Skeletal muscle cell (primary cell): ENCODE measurements around the gene STOML1.

Experiments
- DNase-seq: peaks from one replicate; pipeline ENCODE4 v3.0.0-alpha.2; 2010; ENCODE audit warnings: low read depth
- H3K4me3 ChIP-seq: 2 replicates; pipeline ENCODE4 v1.5.1; 2011; ENCODE audit warnings: low read depth, mild to moderate bottlenecking, control low read depth, low read length, moderate library complexity

Gene STOML1

DNA sequence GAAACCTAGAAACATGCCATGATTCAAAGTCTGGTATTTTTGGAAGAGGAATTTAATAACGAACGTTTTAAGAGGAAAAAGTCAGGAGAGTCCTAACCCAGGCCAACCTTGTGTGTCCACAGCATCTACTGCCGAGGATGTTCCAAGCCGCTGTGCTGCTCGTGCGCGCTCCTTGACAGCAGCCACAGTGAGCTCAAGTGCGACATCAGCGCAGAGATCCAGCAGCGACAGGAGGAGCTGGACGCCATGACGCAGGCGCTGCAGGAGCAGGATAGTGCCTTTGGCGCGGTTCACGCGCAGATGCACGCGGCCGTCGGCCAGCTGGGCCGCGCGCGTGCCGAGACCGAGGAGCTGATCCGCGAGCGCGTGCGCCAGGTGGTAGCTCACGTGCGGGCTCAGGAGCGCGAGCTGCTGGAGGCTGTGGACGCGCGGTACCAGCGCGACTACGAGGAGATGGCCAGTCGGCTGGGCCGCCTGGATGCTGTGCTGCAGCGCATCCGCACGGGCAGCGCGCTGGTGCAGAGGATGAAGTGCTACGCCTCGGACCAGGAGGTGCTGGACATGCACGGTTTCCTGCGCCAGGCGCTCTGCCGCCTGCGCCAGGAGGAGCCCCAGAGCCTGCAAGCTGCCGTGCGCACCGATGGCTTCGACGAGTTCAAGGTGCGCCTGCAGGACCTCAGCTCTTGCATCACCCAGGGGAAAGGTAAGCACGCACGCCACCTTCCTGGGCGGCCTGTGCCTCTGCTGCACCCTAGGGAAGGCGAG is 30.8 kb upstream of the STOML1 start:
- DNase-seq, result no peak
- no peak overlapping the region for H3K4me3 ChIP-seq

DNA sequence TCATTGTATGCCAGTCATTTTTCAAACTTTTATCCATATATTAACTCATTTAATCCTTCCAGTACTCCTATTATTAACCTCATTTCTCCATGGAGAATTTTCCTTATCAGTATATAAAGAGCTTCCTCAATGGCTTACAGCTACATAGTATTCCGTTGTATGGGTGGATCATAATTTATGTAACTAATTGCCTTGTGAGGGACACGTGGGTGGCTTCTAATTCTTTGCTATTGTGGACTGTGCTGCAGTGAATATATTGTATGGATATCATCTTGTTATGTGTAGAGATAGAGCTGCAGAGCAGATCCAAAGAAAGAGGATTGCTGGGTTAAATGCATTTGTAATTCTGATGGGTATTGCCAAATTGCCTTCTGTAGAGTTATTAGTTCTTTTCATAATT is 27.6 kb upstream of the STOML1 start:
- no peak overlapping the region for H3K4me3 ChIP-seq
- DNase-seq, result no peak

DNA sequence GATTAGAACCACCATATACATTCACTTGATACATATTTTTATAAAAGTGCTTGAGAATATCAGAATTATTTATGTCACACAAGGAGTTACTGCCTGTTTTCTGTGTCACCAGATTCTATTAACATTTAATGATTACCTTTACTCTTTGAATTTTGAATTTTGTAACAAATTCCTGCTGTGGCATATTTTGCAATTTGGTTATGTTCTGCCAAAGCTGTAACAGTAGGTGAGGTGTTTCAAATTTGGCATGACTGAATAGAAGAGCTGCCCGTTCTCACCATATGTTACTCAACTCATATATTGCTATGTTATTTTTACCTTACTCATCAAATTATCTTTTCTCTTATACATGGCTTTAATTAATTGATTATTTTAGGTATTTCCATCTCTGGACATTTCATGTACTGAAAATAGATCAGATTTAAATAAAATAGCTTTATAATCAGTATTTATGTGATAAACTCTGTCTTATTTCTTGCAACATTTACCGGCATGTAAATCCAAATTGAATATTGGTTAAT is 21.3 kb upstream of the STOML1 start:
- DNase-seq, result no peak
- H3K4me3 ChIP-seq, result no peak overlapping the region

DNA sequence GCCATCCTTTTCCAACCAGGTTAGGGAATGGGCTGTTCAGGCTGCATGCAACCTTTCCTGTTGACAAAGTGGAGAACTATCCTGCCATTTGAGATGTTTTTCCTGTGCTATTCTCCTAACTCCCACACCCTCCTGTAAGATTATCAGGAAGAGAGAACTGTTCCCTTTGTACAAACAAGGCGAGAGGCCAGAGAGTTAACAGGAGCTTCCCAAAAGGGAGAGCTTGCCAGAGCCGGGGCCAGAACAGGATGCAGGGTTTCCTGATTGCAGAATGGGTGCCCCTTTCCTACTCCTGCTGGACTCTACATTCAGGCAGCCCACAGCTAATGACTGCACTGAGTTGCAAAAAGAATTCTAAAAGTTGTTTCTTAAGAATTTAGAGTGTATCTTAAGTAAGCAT is 19.5 kb upstream of the STOML1 start:
- peak; percentile 18 for DNase-seq
- no peak overlapping the region for H3K4me3 ChIP-seq

DNA sequence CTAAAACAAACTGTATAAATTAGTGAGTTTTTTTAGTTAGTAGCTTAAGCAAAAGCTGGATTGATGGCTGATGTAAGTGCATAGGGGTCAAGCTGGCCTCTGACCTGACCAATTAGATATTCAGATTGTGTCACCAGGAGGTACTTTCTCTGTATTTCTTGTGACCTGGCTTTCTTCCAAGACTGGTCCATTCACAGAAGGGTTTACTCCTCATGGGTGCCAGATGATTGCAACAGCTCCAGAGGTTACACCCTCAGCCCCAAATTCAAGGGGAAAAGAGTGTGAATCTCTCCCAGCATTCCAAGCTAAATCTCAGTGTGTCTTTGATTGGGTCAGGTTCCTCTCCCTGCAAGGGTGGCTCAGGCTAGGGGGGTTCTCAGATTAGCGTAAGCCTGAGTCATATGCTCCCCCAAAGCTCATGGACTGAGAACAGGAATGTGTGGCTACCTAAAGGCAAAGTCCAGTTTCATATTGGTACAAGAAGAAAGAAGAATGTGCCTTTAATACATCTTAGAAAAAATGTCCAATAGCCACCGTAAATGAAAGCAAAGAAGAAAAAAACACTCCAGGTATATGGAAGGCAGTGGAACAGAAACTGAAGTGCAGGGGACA is 18.9 kb upstream of the STOML1 start:
- DNase-seq, result no peak
- H3K4me3 ChIP-seq, result no peak overlapping the region

DNA sequence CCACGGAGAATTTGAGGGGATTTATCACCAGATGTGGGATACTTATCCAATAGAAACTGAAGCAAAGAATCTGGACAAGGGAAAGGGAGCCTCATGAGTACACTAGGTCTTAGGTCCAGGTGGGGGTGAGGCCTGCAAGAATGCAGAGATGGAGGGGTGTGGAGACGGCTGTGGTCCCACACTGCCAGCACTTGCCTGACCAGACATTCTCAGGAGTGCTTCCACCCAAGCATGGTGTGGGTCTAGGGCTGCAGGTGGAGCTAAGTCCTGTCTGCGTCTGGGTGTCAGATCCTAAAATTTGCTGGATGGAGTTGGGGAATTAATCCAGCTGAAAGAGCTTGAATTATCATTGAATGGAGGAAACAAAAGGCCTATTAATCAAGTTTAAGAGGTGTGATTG is 16.8 kb upstream of the STOML1 start:
- no peak overlapping the region for H3K4me3 ChIP-seq
- no peak for DNase-seq

DNA sequence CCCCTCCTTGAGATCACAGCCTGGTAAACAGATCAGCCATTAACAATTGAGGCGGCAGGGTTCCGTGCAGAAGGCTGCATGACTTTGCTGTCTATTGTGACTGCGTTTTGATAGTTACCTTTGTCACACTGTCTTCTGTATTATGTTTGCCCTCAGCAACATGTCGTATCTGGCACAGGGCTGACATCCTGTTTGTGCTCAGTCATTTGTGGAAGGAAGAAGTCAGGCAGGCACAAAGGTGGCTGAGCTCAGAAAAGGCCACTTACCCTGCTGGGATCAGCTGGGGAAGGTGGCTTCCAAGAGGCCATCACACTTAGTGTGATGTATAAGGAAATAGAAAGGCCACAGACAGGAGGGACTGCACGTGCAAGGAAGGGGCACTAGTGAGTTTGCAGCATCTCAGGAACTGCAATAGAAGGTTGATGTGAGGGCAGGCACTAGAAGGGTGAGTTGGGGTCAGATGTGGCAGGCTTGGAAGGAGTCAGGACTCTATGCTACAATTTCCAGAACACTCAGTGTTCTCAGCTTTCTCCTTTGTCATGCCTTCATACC is 15.8 kb upstream of the STOML1 start:
- H3K4me3 ChIP-seq, result no peak overlapping the region
- DNase-seq, result no peak

DNA sequence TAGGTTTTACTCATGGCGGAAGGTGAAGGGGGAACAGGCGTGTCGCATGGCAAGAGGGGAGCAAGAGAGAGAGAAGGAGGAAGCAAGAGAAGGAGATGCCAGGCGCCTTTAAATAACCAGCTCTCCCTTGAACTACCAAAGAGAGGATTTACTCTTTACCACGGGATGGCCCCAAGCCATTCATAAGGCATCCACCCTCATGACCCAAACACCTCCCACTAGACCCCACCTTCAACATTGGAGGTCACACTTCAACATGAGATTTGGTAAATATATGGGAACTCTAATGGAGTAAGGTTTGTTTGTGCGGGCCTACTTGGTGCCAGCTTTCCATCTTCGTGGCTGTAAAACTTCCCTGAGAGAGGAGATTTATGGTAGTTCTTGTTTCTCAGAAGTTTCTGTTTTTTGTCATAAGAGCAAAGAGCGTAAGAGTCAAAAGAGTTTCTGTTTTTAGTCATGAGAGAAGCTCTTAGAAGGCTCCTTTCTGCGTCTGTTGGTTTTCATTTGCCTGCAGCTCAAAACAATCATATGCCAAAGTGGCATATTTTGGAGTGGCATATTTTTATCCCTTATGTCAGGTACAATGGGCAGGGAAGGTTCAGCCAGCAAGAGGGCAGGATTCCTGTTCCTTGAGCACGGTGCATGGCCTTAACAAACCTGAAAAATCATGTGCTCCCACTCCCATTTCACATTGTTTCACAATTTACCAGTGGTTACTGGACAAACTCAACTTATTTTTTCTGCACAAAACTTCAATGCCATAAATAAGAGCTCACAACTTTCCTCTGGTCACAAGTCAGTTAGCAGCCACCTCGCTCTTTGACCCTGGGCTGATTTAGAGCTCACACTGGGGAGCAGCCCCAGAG is 14.9 kb upstream of the STOML1 start:
- H3K4me3 ChIP-seq, result no peak overlapping the region
- no peak for DNase-seq

DNA sequence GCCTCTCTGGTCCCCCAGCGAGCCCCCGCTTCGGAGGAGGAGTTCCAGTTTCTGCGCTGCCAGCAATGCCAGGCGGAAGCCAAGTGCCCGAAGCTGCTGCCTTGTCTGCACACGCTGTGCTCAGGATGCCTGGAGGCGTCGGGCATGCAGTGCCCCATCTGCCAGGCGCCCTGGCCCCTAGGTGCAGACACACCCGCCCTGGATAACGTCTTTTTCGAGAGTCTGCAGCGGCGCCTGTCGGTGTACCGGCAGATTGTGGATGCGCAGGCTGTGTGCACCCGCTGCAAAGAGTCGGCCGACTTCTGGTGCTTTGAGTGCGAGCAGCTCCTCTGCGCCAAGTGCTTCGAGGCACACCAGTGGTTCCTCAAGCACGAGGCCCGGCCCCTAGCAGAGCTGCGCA is 5.9 kb upstream of the STOML1 start:
- no peak for DNase-seq
- no peak overlapping the region for H3K4me3 ChIP-seq

DNA sequence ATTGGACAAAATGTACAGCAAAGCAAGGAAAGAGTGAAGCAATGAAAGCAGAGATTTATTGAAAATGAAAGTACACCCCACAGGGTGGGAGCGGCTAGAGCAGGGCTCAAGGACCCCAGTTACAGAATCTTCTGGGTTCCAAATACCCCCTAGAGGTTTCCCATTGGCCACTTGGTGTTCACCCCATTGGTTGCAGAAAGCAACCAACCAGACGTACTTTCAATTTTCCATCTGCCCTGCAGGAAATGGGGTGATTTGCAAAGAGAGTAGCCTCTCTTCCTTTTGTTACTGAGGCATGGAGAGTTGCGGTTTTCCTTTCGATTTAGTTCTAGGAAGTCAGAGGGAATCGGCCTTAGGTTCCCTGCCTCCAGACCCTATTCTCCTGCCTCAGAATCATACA is 4.8 kb upstream of the STOML1 start:
- H3K4me3 ChIP-seq, result peak overlapping the region; percentile 91
- no peak for DNase-seq

DNA sequence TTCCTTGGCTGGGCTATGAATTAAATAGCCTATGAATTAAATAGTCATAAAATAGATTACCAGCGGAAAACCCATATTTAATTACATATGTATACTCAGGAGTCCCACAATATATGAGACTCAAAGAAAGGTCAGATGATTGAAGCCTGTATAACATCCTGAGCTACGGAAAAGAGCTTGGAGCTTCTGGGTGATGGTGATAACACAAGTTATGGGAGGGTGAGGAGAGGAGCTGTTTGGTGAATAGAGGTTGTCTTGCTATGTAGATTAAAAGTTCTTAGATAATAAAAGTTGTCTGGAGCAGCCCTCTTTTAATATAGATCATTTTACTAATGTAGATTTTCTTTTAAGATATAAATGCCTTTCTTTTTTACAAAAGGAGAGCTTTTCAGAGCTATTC is 4.2 kb upstream of the STOML1 start:
- DNase-seq, result no peak
- H3K4me3 ChIP-seq, result peak overlapping the region; percentile 91

DNA sequence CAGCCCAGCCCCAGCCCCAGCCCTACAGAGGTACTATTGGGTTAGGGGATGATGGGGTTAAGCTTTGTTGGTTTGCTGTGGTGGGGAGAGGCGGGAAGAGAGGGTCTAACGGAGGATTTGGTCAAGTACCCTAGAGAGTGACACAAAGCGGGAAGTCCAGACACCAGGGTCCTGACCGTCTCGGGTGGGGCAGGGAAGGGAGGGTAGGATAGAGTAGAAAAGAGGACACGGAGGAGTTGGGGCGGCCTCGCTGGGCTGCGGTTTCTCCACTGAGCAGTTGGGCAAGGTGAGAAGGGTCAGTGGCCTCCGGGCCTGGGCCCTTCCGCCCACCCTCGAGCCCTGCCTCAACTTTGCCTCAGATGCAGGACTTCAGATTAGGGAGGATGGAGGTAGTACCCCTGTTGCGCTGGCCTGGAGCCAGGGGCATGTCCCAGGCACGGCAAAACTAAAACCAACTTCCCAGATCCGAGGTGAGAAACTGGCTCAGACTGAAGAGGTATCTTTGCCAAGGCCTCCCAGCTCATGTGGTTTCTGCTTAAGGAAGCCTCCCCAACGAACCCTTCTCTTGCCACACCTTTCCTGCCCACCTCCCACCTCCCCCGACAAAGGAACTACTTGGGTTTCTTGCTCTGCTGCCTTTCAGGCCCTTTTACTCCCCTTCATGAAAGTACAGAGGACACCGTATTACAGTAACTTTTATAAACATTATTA is 3.0 kb upstream of the STOML1 start:
- peak overlapping the region; percentile 91 for H3K4me3 ChIP-seq
- DNase-seq, result no peak

DNA sequence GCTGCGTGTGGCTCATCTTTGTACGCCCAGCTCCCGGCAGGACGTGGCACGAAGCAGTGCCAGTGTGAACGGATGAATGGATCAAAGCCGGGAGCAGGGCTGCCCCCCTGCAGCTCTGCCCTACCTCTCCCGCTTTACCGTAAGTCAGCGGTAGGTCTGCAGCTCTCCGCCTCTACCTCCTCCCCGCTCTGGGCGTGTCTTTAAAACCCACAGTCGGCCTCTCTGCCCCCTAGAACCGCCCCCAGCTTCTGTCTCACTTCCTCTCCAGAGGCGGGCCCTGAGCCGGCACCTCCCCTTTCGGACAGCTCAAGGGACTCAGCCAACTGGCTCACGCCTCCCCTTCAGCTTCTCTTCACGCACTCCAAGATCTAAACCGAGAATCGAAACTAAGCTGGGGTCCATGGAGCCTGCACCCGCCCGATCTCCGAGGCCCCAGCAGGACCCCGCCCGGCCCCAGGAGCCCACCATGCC is 2.4 kb upstream of the STOML1 start, which contains the start of gene PML:
Gene PML, plus strand, starts transcription at position 304 of the 471 bp plus-strand sequence. Its CDS starts 97 bp downstream, at position 401.
- peak; percentile 81 for DNase-seq
- H3K4me3 ChIP-seq, result peak within 1 kb of the TSS; percentile 91

DNA sequence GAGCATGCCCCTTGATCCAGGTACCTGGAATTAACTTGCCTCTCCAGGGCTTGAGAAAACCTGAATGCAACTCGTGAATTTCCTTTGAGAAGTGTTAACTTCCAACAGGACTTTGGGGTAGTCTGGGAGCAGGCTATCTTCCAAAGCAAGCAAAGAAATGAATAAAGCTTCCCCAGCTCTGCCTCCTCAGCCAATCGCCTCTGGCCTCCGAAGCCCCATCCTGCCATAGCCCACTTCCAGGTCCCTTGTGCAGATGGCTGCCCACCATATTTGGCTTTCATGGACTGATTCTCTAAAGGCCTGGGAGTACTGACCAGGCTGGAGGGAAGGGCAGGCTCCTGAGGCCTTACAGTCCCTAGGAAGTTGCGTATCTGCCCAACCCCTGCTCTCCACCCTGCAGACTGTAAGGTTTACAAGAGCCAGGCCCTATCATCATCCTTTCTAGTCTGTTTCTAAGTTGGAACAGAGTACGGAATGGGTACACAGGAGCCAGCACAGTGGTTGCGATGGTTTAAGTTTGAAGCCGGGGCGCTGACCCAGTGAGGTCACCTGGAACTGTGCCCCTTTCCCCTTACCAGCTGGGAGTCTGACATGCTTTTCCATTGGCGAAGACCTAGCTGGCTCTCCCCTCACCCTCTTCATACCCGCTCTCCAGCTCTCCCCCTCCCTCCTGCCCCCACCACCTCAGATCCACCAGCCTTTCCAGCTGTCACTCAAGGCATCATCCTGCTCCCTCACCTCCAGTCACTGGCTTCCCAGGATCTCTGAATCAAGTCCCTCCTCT is 1.3 kb upstream of the STOML1 start:
- peak overlapping the region; percentile 91 for H3K4me3 ChIP-seq
- no peak for DNase-seq

DNA sequence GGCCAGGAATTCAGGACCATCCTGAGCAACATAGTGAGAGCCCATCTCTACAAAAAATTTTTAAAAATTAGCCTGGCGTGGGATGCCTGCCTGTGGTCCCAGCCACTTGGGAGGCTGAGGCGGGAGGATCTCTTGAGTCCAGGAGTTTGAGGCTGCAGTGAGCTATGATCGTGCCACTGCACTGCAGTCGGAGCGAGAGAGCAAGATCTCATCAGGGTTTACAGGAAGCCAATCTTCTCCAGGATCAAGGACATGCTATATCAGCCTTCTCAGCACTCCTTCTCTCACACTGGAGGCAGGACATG is 451 bp upstream of the STOML1 start:
- no peak for DNase-seq
- H3K4me3 ChIP-seq, result peak overlapping the region; percentile 14

DNA sequence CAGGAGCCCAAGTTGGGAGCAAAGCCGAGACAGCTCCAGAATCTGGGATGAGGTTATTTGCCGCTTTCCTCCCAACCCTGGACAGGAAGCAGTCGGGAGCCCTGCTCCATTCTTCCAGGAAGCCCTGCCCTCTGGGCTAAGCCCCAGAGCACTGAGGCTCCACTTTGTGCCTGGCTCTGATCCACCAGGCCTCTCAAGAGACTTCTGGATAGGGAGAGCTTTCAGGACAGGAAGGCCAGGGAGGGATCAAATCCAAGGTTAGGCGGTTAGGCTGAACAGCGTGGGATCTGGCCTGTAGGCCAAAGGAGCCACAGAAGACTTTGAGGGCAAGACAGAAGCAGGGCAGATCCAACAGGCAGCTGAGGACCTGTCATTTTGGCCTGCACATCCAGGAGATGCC is 835 bp downstream of the STOML1 start:
- no peak for DNase-seq

DNA sequence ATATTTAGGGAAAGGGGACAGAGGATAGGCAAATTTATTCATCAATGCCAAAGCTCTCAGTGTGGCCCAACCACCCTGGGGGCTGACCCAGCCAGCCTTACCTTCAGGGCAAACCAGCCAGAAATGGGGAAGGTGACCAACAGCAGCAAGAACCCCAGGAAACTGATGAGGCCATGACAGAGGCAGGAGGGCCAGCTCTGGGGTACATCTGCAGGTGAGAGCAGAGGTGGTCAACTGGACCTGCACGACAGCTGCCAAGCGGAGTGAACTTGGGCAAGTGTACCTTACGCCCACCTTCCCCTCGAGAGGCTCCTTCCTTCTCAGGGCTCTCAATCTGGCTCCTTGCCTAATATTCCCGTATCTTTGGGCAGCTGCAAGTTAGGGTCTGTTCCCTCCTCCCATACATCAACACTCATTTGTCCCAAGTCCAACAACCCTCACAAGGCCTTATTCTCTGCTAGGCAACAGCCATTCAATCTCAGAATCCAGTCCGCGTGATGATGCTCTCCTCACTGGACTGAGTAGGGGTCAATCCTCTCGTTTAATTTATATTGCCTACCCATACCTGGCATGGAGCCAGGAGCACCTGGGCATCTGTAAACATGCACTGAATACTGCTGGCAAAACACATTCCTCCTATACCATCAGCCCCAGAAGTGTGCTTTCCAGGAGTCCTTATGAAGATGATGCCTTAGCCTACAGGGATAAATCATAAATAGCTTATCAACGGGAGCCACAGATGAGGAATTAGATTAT is 1.7 kb downstream of the STOML1 start:
- DNase-seq, result no peak
- H3K4me3 ChIP-seq, result no peak overlapping the region

More for the DNA sequence above, 835 bp downstream of the STOML1 start:
- H3K4me3 ChIP-seq, result peak overlapping the region; percentile 61
